ENCODE results near the gene LDLR.

LDLR gene

DNA sequence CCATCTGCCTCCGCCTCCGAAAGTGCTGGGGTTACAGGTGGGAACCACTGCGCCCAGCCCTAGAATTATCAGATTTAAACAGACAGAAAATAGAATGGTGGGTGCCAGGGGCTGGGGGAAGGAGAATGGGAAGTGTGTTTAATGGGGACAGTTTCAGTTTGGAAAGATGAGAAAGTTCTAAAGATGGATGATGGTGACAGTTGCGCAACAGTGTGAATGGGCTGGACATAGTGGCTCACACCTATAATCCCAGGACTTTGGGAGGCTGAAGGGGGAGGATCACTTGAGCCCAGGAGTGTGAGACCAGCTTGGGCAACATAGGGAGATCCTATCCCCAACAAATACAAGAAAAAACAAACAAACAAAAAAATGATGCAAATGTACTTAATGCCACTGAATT, 92.2 kb downstream of the LDLR start:
- Mint-ChIP-seq H3K4me3 (no peak overlapping the region), H3K9me3 (no peaks in the 10 kb centered on the region), H3K4me1 (ENCODE audit: low read depth in 2 of 2) (peaks cover 0 to 3% of the 10 kb centered on the region in 2 donors), H3K36me3 (ENCODE audit: insufficient read depth) (no peaks in the 10 kb centered on the region), H3K27me3 (peaks cover 0 to 4% of the 10 kb centered on the region in 2 donors), H3K27ac (no peak overlapping the region)
- ATAC-seq (replicated peaks) (no peak), DNase-seq (no peak)
